ENCODE data around the gene SAMD4B.
"Not testable (repeated sequence)": the region's sequence is repeated elsewhere in the genome, so short reads cannot be mapped to it uniquely, and the experiment has no call there.

DNA sequence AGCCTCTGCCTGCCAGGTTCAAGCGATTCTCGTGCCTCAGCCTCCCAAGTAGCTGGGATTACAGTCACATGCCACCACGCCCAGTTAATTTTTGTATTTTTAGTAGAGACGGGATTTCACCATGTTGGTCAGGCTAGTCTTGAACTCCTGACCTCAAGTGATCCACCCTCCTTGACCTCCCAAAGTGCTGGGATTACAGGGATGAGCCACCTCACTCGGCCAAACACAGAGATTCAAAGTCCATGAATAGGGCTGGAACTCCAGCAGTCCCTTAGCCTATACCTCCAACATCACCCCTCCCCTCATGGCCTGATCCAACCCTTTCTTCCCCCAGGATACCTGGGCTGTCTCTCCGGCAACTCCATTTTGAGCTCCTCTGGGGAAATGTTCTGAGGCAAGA, 9.5 kb upstream of the SAMD4B start:
- not testable (repeated sequence) for TF ChIP-seq CTCF, POLR2A (IDR thresholded peaks at IDR 0.05)
